ENCODE data around the gene PHOX2B. TPM values are rescaled to one million over a fixed set of nuclear protein-coding genes. Genes with fewer than 3 reads are reported as not detected.

The PHOX2B gene
- total RNA-seq, 1 experiment from 2014 or later, result not detected

- Histone ChIP-seq H3K27ac (ENCODE audit: low read length) (no peak overlapping the region), H2AFZ (ENCODE audit: low read length) (no peak overlapping the region), H3K4me3 (ENCODE audit: low read length) (no peak overlapping the region), H3K79me2 (ENCODE audit: low read length) (no peaks in the 10 kb centered on the region), H3F3A (ENCODE audit: low read length, unreplicated experiment) (no peaks in the 10 kb centered on the region), H3K9ac (ENCODE audit: low read length) (no peak overlapping the region), H3K9me3 (ENCODE audit: low read length) (no peaks in the 10 kb centered on the region), H3K4me1 (ENCODE audit: insufficient read depth, low read length) (no peaks in the 10 kb centered on the region), H3K9me2 (replicated peaks; ENCODE audit: low read length) (no peaks in the 10 kb centered on the region), H3K27me3 (ENCODE audit: low read length) (peaks cover 87% of the 10 kb centered on the region), H4K20me1 (ENCODE audit: low read length) (no peaks in the 10 kb centered on the region), H3K36me3 (ENCODE audit: low read depth, low read length) (no peaks in the 10 kb centered on the region), H3K4me2 (ENCODE audit: low read length) (no peak overlapping the region)
- DNase-seq (no peak), ATAC-seq (no peak)
- no TSS peak for BruUV-seq (replicated peaks)
- ChIA-PET POLR2A (ENCODE audit: unreplicated experiment) (no interaction called here), CTCF (no interaction called here)
- intact Hi-C loops (cut with micrococcal nuclease), result no loop called here
- TF ChIP-seq CTCF (conservative IDR thresholded peaks at IDR 0.05; ENCODE audit: low read depth, low read length) (no peak), EZH2phosphoT487 (IDR thresholded peaks at IDR 0.05; ENCODE audit: borderline replicate concordance, low read length) (no peak), EZH2 (IDR thresholded peaks at IDR 0.05; ENCODE audit: low read length, unreplicated experiment) (no peak)
Observed at GRCh38 chr4:41752081-41752836, 3.7 kb upstream of the PHOX2B start.

GRCh38 chr4:41751449-41752061 lies 3.0 kb upstream of the PHOX2B start:
- intact Hi-C loops (cut with micrococcal nuclease), result no loop called here
- Histone ChIP-seq H4K20me1 (ENCODE audit: low read length) (no peaks in the 10 kb centered on the region), H3K9me3 (ENCODE audit: low read length) (no peaks in the 10 kb centered on the region), H3K9me2 (replicated peaks; ENCODE audit: low read length) (no peaks in the 10 kb centered on the region), H3K4me3 (ENCODE audit: low read length) (no peak overlapping the region), H3K9ac (ENCODE audit: low read length) (no peak overlapping the region), H3F3A (ENCODE audit: low read length, unreplicated experiment) (no peaks in the 10 kb centered on the region), H3K4me2 (ENCODE audit: low read length) (no peak overlapping the region), H3K36me3 (ENCODE audit: low read depth, low read length) (no peaks in the 10 kb centered on the region), H3K4me1 (ENCODE audit: insufficient read depth, low read length) (no peaks in the 10 kb centered on the region), H2AFZ (ENCODE audit: low read length) (no peak overlapping the region), H3K27me3 (ENCODE audit: low read length) (peaks cover 85% of the 10 kb centered on the region), H3K79me2 (ENCODE audit: low read length) (no peaks in the 10 kb centered on the region), H3K27ac (ENCODE audit: low read length) (no peak overlapping the region)
- peak; percentile 32; the same call in 1 of the 2 replicates for TF ChIP-seq CTCF (conservative IDR thresholded peaks at IDR 0.05; ENCODE audit: low read depth, low read length)
- TF ChIP-seq EZH2phosphoT487 (IDR thresholded peaks at IDR 0.05; ENCODE audit: borderline replicate concordance, low read length), result no peak
- no peak for DNase-seq
- ATAC-seq, result no peak
- CTCF ChIA-PET, result no interaction called here
- POLR2A ChIA-PET (ENCODE audit: unreplicated experiment), result no interaction called here
- BruUV-seq (replicated peaks), result no TSS peak
